HCT116 (cell line): Measurements from ENCODE around the gene SPDYE4. TPM values are rescaled to one million over a fixed set of nuclear protein-coding genes. Genes with fewer than 3 reads are reported as not detected.

Experiments used
- ATAC-seq: fragments of 200-7000 bp; cut with Tn5 transposase; 2 replicates; pipeline ENCODE4 v1.9.1; 2020; ENCODE audit warnings: mild to moderate bottlenecking, moderate library complexity
- BruUV-seq: library from RNA; stranded (reverse); fragments of 400-500 nt; replicated peaks from 2 replicates; lab custom pipeline; 2021; lab: Mats Ljungman, UMichigan
- CTCF ChIA-PET: fragments of 300-600 bp; sonication (Branson Sonifier 250); formaldehyde crosslinking; loops from one replicate; lab custom pipeline; 2021; ENCODE audit warnings: antibody characterized with exemption; lab: Charles Lee
- POLR2A ChIA-PET: fragments of 300-600, 350-600 bp; sonication (Branson Sonifier 250); formaldehyde crosslinking; loops from one replicate; lab custom pipeline; 2021; ENCODE audit warnings: antibody characterized with exemption; lab: Charles Lee
- RAD21 ChIA-PET, 2 experiments: fragments of 300-600 bp; sonication (Branson Sonifier 250); formaldehyde crosslinking; loops; one replicate each; lab custom pipeline; 2023; ENCODE audit warnings: low total read pairs in 2 of 2; ENCODE audit not compliant: uncharacterized antibody in 2 of 2, unreplicated experiment in 2 of 2, low non-redundant PET in 1 of 2; lab: Charles Lee
- DNase-seq: peaks from one replicate; pipeline ENCODE4 v3.0.0-alpha.2; 2010; ENCODE audit warnings: low read depth, low spot score
- H2AFZ ChIP-seq: fragments of 200-600 bp; shearing (Covaris generic), sonication (generic); 2 replicates; pipeline ENCODE4 v1.6.1; 2017; ENCODE audit warnings: low read depth, mixed run types, mixed read lengths, antibody characterized with exemption, low read length; ENCODE audit not compliant: poor library complexity, severe bottlenecking
- H3K27ac ChIP-seq: 2 replicates; pipeline ENCODE4 v1.5.1; 2012; ENCODE audit warnings: low read depth, low read length
- H3K27me3 ChIP-seq: fragments of 200-600 bp; sonication (generic); 2 replicates; pipeline ENCODE4 v1.6.1; 2016; ENCODE audit warnings: mixed run types, low read length, mixed read lengths; ENCODE audit not compliant: insufficient read depth
- H3K36me3 ChIP-seq, 2 experiments: fragments of 200-500 bp in 1 of 2; fragments of 200-600 bp in 1 of 2; sonication (Bioruptor generic) in 1 of 2; sonication (generic) in 1 of 2; 2 replicates each; pipeline versions ENCODE4 v1.5.1 to v1.6.1; 2014 to 2016; ENCODE audit warnings: low read length in 2 of 2, inconsistent platforms in 1 of 2, mixed read lengths in 1 of 2, mixed run types in 1 of 2; ENCODE audit not compliant: insufficient read depth in 2 of 2, control insufficient read depth in 1 of 2
- H3K4me1 ChIP-seq, 2 experiments: fragments of 200-600 bp in 1 of 2; sonication (generic) in 1 of 2; 2 replicates each; pipeline versions ENCODE4 v1.5.1 to v1.6.1; 2012 to 2017; ENCODE audit warnings: low read length in 2 of 2, inconsistent platforms in 1 of 2, mild to moderate bottlenecking in 1 of 2, mixed read lengths in 1 of 2, mixed run types in 1 of 2, moderate library complexity in 1 of 2; ENCODE audit not compliant: insufficient read depth in 2 of 2, control insufficient read depth in 1 of 2
- H3K4me2 ChIP-seq: fragments of 200-600 bp; sonication (generic); 2 replicates; pipeline ENCODE4 v1.6.1; 2017; ENCODE audit warnings: mixed run types, low read length, mixed read lengths
- H3K4me3 ChIP-seq, 2 experiments: fragments of 200-600 bp in 1 of 2; sonication (generic) in 1 of 2; replicated peaks in 1 of 2; 2 replicates each; pipeline ENCODE4 v1.5.1; 2011 to 2016; ENCODE audit warnings: low read length in 2 of 2, control low read depth in 1 of 2, low read depth in 1 of 2, mild to moderate bottlenecking in 1 of 2, mixed read lengths in 1 of 2, mixed run types in 1 of 2
- H3K79me2 ChIP-seq: fragments of 200-600 bp; sonication (generic); 2 replicates; pipeline ENCODE4 v1.6.1; 2017; ENCODE audit warnings: mild to moderate bottlenecking, mixed run types, low read length, moderate library complexity, mixed read lengths; ENCODE audit not compliant: insufficient read depth
- H3K9ac ChIP-seq: fragments of 200-600 bp; sonication (generic); 2 replicates; pipeline ENCODE4 v1.6.1; 2016; ENCODE audit warnings: low read length, mixed read lengths
- H3K9me2 ChIP-seq: fragments of 200-600 bp; sonication (generic), shearing (Covaris generic); 2 replicates; pipeline ENCODE4 v1.6.1; 2017; ENCODE audit warnings: mixed run types, mild to moderate bottlenecking, moderate library complexity; ENCODE audit not compliant: insufficient read depth
- H3K9me3 ChIP-seq, 2 experiments: fragments of 200-500 bp in 1 of 2; fragments of 200-600 bp in 1 of 2; sonication (Bioruptor generic) in 1 of 2; sonication (generic) in 1 of 2; 2 replicates each; pipeline ENCODE4 v1.6.1; 2014 to 2017; ENCODE audit warnings: low read length in 2 of 2, mixed read lengths in 2 of 2, inconsistent platforms in 1 of 2, low read depth in 1 of 2, mild to moderate bottlenecking in 1 of 2, mixed run types in 1 of 2, moderate library complexity in 1 of 2; ENCODE audit not compliant: control insufficient read depth in 1 of 2, insufficient read depth in 1 of 2
- H4K20me1 ChIP-seq: fragments of 200-600 bp; sonication (generic), shearing (Covaris generic); 2 replicates; pipeline ENCODE4 v1.6.1; 2017; ENCODE audit warnings: mixed run types, mild to moderate bottlenecking, moderate library complexity; ENCODE audit not compliant: insufficient read depth
- CBX3 ChIP-seq: IDR thresholded peaks from 2 replicates; pipeline ENCODE4 v1.6.1; 2012; ENCODE audit warnings: low read depth
- CEBPB ChIP-seq: IDR thresholded peaks from 2 replicates; pipeline ENCODE4 v1.6.1; 2012; ENCODE audit warnings: low read depth
- EZH2 ChIP-seq: fragments of 200-600 bp; sonication (generic); IDR thresholded peaks from 2 replicates; pipeline ENCODE4 v1.6.1; 2017; ENCODE audit warnings: antibody characterized with exemption, mixed run types
- EZH2phosphoT487 ChIP-seq: fragments of 200-600 bp; IDR thresholded peaks from 2 replicates; pipeline ENCODE4 v1.6.1; 2018; ENCODE audit warnings: antibody characterized with exemption, borderline replicate concordance
- FOSL1 ChIP-seq: IDR thresholded peaks from 2 replicates; pipeline ENCODE4 v1.6.1; 2012; ENCODE audit warnings: low read depth
- POLR2AphosphoS5 ChIP-seq: IDR thresholded peaks from 2 replicates; pipeline ENCODE4 v1.6.1; 2011; ENCODE audit warnings: mild to moderate bottlenecking, low read depth, low read length, moderate library complexity
- RAD21 ChIP-seq: IDR thresholded peaks from 2 replicates; pipeline ENCODE4 v1.6.1; 2012; ENCODE audit warnings: low read depth, mild to moderate bottlenecking
- SIN3A ChIP-seq: IDR thresholded peaks from 2 replicates; pipeline ENCODE4 v1.6.1; 2012; ENCODE audit warnings: low read depth
- SP1 ChIP-seq: IDR thresholded peaks from 2 replicates; pipeline ENCODE4 v1.6.1; 2012; ENCODE audit warnings: low read depth
- YY1 ChIP-seq: IDR thresholded peaks from 2 replicates; pipeline ENCODE4 v1.6.1; 2011; ENCODE audit warnings: low read length, low read depth, moderate library complexity, mild to moderate bottlenecking; ENCODE audit not compliant: insufficient replicate concordance; ENCODE audit errors: extremely low read depth
- ZBTB33 ChIP-seq: IDR thresholded peaks from 2 replicates; pipeline ENCODE4 v1.6.1; 2011; ENCODE audit warnings: mild to moderate bottlenecking, low read length, moderate library complexity; ENCODE audit not compliant: insufficient replicate concordance; ENCODE audit errors: extremely low read depth
- ZNF274 ChIP-seq: fragments of 200-500 bp; sonication (Bioruptor generic); IDR thresholded peaks from 2 replicates; pipeline ENCODE4 v1.6.1; 2014; ENCODE audit warnings: mild to moderate bottlenecking, low read depth, low read length, inconsistent platforms
- intact Hi-C: fragments of 100-400 bp; cut with micrococcal nuclease; formaldehyde crosslinking; loops from 2 replicates; pipeline ENCODE4 v1.10.0; 2022
- total RNA-seq: library from RNA; stranded (reverse); gene quantifications from one replicate; pipeline ENCODE4 v1.2.1, GENCODE V29; 2021; ENCODE audit not compliant: unreplicated experiment

SPDYE4 gene
- total RNA-seq, 1 experiment from 2014 or later, result not detected

GRCh38 chr17:8741366-8741765 is 17.0 kb downstream of the SPDYE4 start:
- Histone ChIP-seq H3K79me2 (no peaks in the 10 kb centered on the region), H3K4me1 (peaks cover 0 to 10% of the 10 kb centered on the region in 2 experiments; a peak in 2 of 4 replicates), H3K27ac (no peak overlapping the region), H3K4me3 (no peak overlapping the region), H3K9me2 (no peaks in the 10 kb centered on the region), H2AFZ (no peak overlapping the region), H3K36me3 (no peaks in the 10 kb centered on the region), H3K9ac (no peak overlapping the region), H3K9me3 (no peaks in the 10 kb centered on the region), H4K20me1 (no peaks in the 10 kb centered on the region), H3K27me3 (peaks cover 14% of the 10 kb centered on the region), H3K4me2 (no peak overlapping the region)
- CTCF ChIA-PET, result interaction anchor here (1.0 kb wide), 1 partner anchor 358 kb away, joined by 3 read pairs; no protein-coding TSS in a partner anchor
- no peak for ATAC-seq
- intact Hi-C loops, result no loop called here
- POLR2A ChIA-PET, result no interaction called here
- no peak for DNase-seq
- no peak for TF ChIP-seq EZH2phosphoT487
- no peak for TF ChIP-seq ZBTB33
- no peak for TF ChIP-seq CBX3
- TF ChIP-seq POLR2AphosphoS5, result no peak
- TF ChIP-seq CEBPB, result no peak
- TF ChIP-seq SP1, result no peak
- TF ChIP-seq SIN3A, result no peak
- TF ChIP-seq RAD21, result no peak
- no peak for TF ChIP-seq FOSL1
- no peak for TF ChIP-seq YY1
- no peak for TF ChIP-seq ZNF274
- no peak for TF ChIP-seq EZH2
- RAD21 ChIA-PET, result no interaction called here
- no TSS peak for BruUV-seq
